ENCODE data around the gene SALL3.

DNA sequence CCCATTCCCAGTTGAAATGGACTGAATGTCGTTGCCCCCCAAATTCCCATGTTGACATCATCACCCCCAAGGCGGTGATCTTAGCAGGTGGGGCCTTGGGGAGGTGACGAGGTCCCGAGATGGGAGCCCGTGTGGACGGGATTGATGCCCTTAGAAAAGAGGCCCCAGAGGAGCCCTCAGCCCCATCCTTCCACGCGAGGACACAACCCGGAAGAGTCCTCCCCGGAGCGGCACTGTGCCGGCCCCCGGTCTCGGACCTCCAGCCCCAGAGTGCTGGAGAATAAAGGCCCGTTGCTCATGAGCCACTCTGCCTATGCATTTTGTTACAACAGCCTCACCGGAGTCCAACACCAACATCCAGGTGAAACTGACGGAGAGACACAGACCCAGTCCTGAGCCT lies 30.4 kb upstream of the SALL3 start:
- no peak for TF ChIP-seq POLR2A (IDR thresholded peaks at IDR 0.05; ENCODE audit: low read depth, low read length)
- TF ChIP-seq EZH2 (IDR thresholded peaks at IDR 0.05; ENCODE audit: borderline replicate concordance, low read depth, low read length, severe bottlenecking): no peak
- TF ChIP-seq POLR2AphosphoS5 (IDR thresholded peaks at IDR 0.05; ENCODE audit: insufficient read depth, low read depth, low read length): no peak
- TF ChIP-seq, protein P1, sequence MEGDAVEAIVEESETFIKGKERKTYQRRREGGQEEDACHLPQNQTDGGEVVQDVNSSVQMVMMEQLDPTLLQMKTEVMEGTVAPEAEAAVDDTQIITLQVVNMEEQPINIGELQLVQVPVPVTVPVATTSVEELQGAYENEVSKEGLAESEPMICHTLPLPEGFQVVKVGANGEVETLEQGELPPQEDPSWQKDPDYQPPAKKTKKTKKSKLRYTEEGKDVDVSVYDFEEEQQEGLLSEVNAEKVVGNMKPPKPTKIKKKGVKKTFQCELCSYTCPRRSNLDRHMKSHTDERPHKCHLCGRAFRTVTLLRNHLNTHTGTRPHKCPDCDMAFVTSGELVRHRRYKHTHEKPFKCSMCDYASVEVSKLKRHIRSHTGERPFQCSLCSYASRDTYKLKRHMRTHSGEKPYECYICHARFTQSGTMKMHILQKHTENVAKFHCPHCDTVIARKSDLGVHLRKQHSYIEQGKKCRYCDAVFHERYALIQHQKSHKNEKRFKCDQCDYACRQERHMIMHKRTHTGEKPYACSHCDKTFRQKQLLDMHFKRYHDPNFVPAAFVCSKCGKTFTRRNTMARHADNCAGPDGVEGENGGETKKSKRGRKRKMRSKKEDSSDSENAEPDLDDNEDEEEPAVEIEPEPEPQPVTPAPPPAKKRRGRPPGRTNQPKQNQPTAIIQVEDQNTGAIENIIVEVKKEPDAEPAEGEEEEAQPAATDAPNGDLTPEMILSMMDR (IDR thresholded peaks at IDR 0.05; ENCODE audit: extremely low read depth in 1 of 2, insufficient read depth in 1 of 2, low read depth in 1 of 2, low read length in 2 of 2): no peak
- TF ChIP-seq, protein P2, sequence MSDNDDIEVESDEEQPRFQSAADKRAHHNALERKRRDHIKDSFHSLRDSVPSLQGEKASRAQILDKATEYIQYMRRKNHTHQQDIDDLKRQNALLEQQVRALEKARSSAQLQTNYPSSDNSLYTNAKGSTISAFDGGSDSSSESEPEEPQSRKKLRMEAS (IDR thresholded peaks at IDR 0.05; ENCODE audit: insufficient read depth, insufficient read length): no peak
- no peak for TF ChIP-seq FOS (IDR thresholded peaks at IDR 0.05; ENCODE audit: borderline replicate concordance, insufficient read depth, low read length)
- TF ChIP-seq MYC (IDR thresholded peaks at IDR 0.05; ENCODE audit: low read depth, low read length): no peak

Measured in endothelial cell of umbilical vein (primary cell).